ENCODE measurements around the gene HIPK1. TPM values are rescaled to one million over a fixed set of nuclear protein-coding genes. Genes with fewer than 3 reads are reported as not detected.
"Not testable (repeated sequence)": the region's sequence is repeated elsewhere in the genome, so short reads cannot be mapped to it uniquely, and the experiment has no call there.

The HIPK1 gene
- total and polyA plus RNA-seq, 10 of the 15 experiments (the other 5 are each of a cell fraction or from before 2014, with no cell fraction given), result 4.2 to 33.9 (median 11.4) TPM

DNA sequence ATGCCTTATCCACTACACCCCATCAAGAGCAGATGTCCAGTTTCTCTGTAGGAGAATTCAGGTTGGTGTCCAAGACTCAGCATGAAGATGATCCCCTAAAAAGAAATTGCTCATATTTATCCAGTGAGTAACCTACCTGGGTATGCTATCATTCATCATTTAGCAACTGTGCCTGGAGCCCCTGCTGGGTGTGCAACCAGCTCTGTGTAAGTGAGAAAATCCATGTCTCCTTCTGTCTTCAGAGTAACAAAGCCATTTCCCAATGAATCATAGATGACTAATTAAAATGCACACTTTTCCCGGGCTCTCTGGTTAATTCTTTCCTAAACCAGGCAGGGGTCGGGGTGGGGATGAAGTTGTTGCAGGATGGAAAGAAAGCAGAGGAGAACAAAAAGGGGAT is 86.0 kb downstream of the HIPK1 start:
- in situ Hi-C loops (cut with MboI), result no loop called here
- intact Hi-C loops (cut with micrococcal nuclease; ENCODE audit: unreplicated experiment), result no loop called here
- Histone ChIP-seq H2AFZ (ENCODE audit: control insufficient read depth, low read depth, low read length) (no peak overlapping the region), H3K27ac (ENCODE audit: control insufficient read depth, insufficient read depth) (no peak overlapping the region), H3K4me3 (no peak overlapping the region), H3K27me3 (replicated peaks in 1 of 2; ENCODE audit: control insufficient read depth in 2 of 2, insufficient read depth in 2 of 2, low read length in 1 of 2) (no peaks in the 10 kb centered on the region), H3K79me2 (ENCODE audit: control insufficient read depth, insufficient read depth, low read length) (no peaks in the 10 kb centered on the region), H3K9me3 (replicated peaks; ENCODE audit: control insufficient read depth, insufficient read depth, low read length) (no peaks in the 10 kb centered on the region; the same call in 2 of the 3 replicates), H3K4me2 (ENCODE audit: control insufficient read depth, insufficient read depth) (no peak overlapping the region), H3K36me3 (ENCODE audit: control insufficient read depth in 2 of 2, insufficient read depth in 2 of 2, low read length in 1 of 2) (no peaks in the 10 kb centered on the region), H3K4me1 (ENCODE audit: control insufficient read depth, insufficient read depth, low read length) (no peaks in the 10 kb centered on the region), H3K9ac (ENCODE audit: control insufficient read depth, insufficient read depth, low read length) (no peak overlapping the region), H4K20me1 (ENCODE audit: control insufficient read depth, insufficient read depth) (no peaks in the 10 kb centered on the region)
- RAD21 ChIA-PET (ENCODE audit: unreplicated experiment), result no interaction called here
- TF ChIP-seq, protein P1, sequence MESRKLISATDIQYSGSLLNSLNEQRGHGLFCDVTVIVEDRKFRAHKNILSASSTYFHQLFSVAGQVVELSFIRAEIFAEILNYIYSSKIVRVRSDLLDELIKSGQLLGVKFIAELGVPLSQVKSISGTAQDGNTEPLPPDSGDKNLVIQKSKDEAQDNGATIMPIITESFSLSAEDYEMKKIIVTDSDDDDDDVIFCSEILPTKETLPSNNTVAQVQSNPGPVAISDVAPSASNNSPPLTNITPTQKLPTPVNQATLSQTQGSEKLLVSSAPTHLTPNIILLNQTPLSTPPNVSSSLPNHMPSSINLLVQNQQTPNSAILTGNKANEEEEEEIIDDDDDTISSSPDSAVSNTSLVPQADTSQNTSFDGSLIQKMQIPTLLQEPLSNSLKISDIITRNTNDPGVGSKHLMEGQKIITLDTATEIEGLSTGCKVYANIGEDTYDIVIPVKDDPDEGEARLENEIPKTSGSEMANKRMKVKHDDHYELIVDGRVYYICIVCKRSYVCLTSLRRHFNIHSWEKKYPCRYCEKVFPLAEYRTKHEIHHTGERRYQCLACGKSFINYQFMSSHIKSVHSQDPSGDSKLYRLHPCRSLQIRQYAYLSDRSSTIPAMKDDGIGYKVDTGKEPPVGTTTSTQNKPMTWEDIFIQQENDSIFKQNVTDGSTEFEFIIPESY (IDR thresholded peaks at IDR 0.05), result no peak
- TF ChIP-seq EZH2 (IDR thresholded peaks at IDR 0.05; ENCODE audit: borderline replicate concordance, control insufficient read depth, low read depth, low read length), result no peak
- TF ChIP-seq MTA2 (IDR thresholded peaks at IDR 0.05; ENCODE audit: low read depth), result no peak
- TF ChIP-seq TAF1 (IDR thresholded peaks at IDR 0.05; ENCODE audit: borderline replicate concordance, low read depth, low read length), result no peak
- TF ChIP-seq MTA3 (IDR thresholded peaks at IDR 0.05; ENCODE audit: borderline replicate concordance, low read length), result no peak
- FAIRE-seq, result no peak
- no peak for ATAC-seq
- DNase-seq (ENCODE audit: low read depth, low spot score), result no peak
- no TSS peak for BruUV-seq (replicated peaks)
- CTCF ChIA-PET, result no interaction called here
- 28% methylated on average over 2 of the region's 2 CpGs for WGBS (ENCODE audit: insufficient coverage, insufficient replicate concordance, low lambda C conversion rate, missing lambda C conversion rate)
- POLR2A ChIA-PET, result no interaction called here
- SMC1A ChIA-PET (ENCODE audit: uncharacterized antibody, unreplicated experiment), result no interaction called here

DNA sequence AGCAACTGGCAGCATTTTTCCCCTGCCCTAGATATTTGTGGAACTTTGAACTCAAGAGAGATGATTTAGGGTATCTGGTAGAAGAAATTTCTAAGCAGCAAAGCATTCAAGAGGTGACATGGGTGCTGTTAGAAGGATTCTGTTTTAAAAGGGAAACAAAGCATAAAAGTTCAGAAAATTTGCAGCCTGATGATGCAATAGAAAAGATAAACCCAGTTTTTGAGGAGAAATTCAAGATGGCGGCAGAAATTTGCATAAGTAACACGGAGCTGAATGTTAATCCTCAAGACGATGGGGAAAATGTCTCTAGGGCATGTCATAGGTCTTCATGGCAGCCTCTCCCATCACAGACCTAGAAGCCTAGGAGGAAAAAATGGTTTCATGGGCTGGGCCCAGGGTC is 90.6 kb downstream of the HIPK1 start:
- DNase-seq (ENCODE audit: low read depth, low spot score); RAD21 ChIA-PET (ENCODE audit: unreplicated experiment); H3K4me3 ChIP-seq; in situ Hi-C loops (cut with MboI); BruUV-seq (replicated peaks); H3K27ac ChIP-seq (ENCODE audit: control insufficient read depth, insufficient read depth); FAIRE-seq; ATAC-seq; H3K9ac ChIP-seq (ENCODE audit: control insufficient read depth, insufficient read depth, low read length); H3K79me2 ChIP-seq (ENCODE audit: control insufficient read depth, insufficient read depth, low read length); intact Hi-C loops (cut with micrococcal nuclease; ENCODE audit: unreplicated experiment); H2AFZ ChIP-seq (ENCODE audit: control insufficient read depth, low read depth, low read length); POLR2A ChIA-PET; H3K9me3 ChIP-seq (replicated peaks; ENCODE audit: control insufficient read depth, insufficient read depth, low read length); H3K27me3 ChIP-seq (replicated peaks in 1 of 2; ENCODE audit: control insufficient read depth in 2 of 2, insufficient read depth in 2 of 2, low read length in 1 of 2); H4K20me1 ChIP-seq (ENCODE audit: control insufficient read depth, insufficient read depth); H3K36me3 ChIP-seq (ENCODE audit: control insufficient read depth in 2 of 2, insufficient read depth in 2 of 2, low read length in 1 of 2); SMC1A ChIA-PET (ENCODE audit: uncharacterized antibody, unreplicated experiment); H3K4me2 ChIP-seq (ENCODE audit: control insufficient read depth, insufficient read depth); H3K4me1 ChIP-seq (ENCODE audit: control insufficient read depth, insufficient read depth, low read length): not testable (repeated sequence)
- 34% methylated on average over 3 of the region's 3 CpGs for WGBS (ENCODE audit: insufficient coverage, insufficient replicate concordance, low lambda C conversion rate, missing lambda C conversion rate)
- CTCF ChIA-PET, result interaction anchor here (1.0 kb wide), 1 partner anchor 41 kb away, joined by 4 read pairs; no protein-coding TSS in a partner anchor

Data from GM12878 (cell line).